Neural crest cell (in vitro differentiated cells): Measurements from ENCODE around the gene PADI3. TPM values are rescaled to one million over a fixed set of nuclear protein-coding genes. Genes with fewer than 3 reads are reported as not detected.

Experiments
- DNase-seq: peaks from one replicate; pipeline ENCODE4 v3.0.0; 2021; ENCODE audit warnings: low read depth, mixed read lengths, low spot score
- H3K27ac Mint-ChIP-seq: one replicate; pipeline ENCODE4 v1.8.0; 2021; ENCODE audit warnings: mild to moderate bottlenecking, mixed read lengths; ENCODE audit not compliant: unreplicated experiment
- H3K27me3 Mint-ChIP-seq: 2 replicates; pipeline ENCODE4 v1.8.0; 2021; ENCODE audit warnings: low read depth, mild to moderate bottlenecking, mixed read lengths
- H3K36me3 Mint-ChIP-seq: 2 replicates; pipeline ENCODE4 v1.8.0; 2021; ENCODE audit warnings: low read depth, mild to moderate bottlenecking, mixed read lengths
- H3K4me1 Mint-ChIP-seq: 2 replicates; pipeline ENCODE4 v1.8.0; 2021; ENCODE audit warnings: mixed read lengths
- H3K4me3 Mint-ChIP-seq: one replicate; pipeline ENCODE4 v1.8.0; 2021; ENCODE audit warnings: mild to moderate bottlenecking, mixed read lengths
- H3K9me3 Mint-ChIP-seq: 2 replicates; pipeline ENCODE4 v1.8.0; 2021; ENCODE audit warnings: mixed read lengths
- CTCF ChIP-seq: fragments of 200-600 bp; sonication (generic); conservative IDR thresholded peaks from 2 replicates; pipeline ENCODE4 v1.5.0; 2021; ENCODE audit warnings: antibody characterized with exemption, mild to moderate bottlenecking
- total RNA-seq: library from RNA; stranded (reverse); gene quantifications from 2 replicates; pipeline ENCODE4 v1.2.1, GENCODE V29; 2021

PADI3 gene
- total RNA-seq, 1 donor from 2014 or later: not detected

- H3K27me3 Mint-ChIP-seq: peaks cover 3% of the 10 kb centered on the region
- H3K36me3 Mint-ChIP-seq: no peaks in the 10 kb centered on the region
- no peaks in the 10 kb centered on the region for H3K9me3 Mint-ChIP-seq
- peaks cover 19% of the 10 kb centered on the region for H3K4me1 Mint-ChIP-seq
- no peak overlapping the region for H3K4me3 Mint-ChIP-seq
- DNase-seq: peak; percentile 29
- H3K27ac Mint-ChIP-seq: peak overlapping the region; percentile 52
- no peak for TF ChIP-seq CTCF
Observed at GRCh38 chr1:17244821-17245740, 3.8 kb upstream of the PADI3 start.

- TF ChIP-seq CTCF: no peak
- Mint-ChIP-seq H3K36me3 (no peaks in the 10 kb centered on the region), H3K4me1 (peaks cover 19% of the 10 kb centered on the region), H3K27me3 (peaks cover 3% of the 10 kb centered on the region), H3K27ac (peak overlapping the region; percentile 57), H3K9me3 (no peaks in the 10 kb centered on the region), H3K4me3 (no peak overlapping the region)
- DNase-seq: no peak
Observed at GRCh38 chr1:17245816-17246325, 3.0 kb upstream of the PADI3 start.

GRCh38 chr1:17246971-17247370 is 1.9 kb upstream of the PADI3 start:
- no peak for TF ChIP-seq CTCF
- H3K9me3 Mint-ChIP-seq: no peaks in the 10 kb centered on the region
- no peaks in the 10 kb centered on the region for H3K36me3 Mint-ChIP-seq
- no peak for DNase-seq
- H3K4me3 Mint-ChIP-seq: no peak overlapping the region
- H3K27me3 Mint-ChIP-seq: no peaks in the 10 kb centered on the region
- no peak overlapping the region for H3K27ac Mint-ChIP-seq
- peaks cover 19% of the 10 kb centered on the region for H3K4me1 Mint-ChIP-seq

- Mint-ChIP-seq H3K27ac (no peak overlapping the region), H3K4me3 (no peak overlapping the region), H3K36me3 (no peaks in the 10 kb centered on the region), H3K9me3 (no peaks in the 10 kb centered on the region), H3K4me1 (peaks cover 7% of the 10 kb centered on the region), H3K27me3 (no peaks in the 10 kb centered on the region)
- no peak for DNase-seq
- no peak for TF ChIP-seq CTCF
Observed at GRCh38 chr1:17250601-17251000, 1.7 kb downstream of the PADI3 start.

GRCh38 chr1:17251246-17251645 is 2.3 kb downstream of the PADI3 start:
- Mint-ChIP-seq H3K4me1 (peaks cover under 1% of the 10 kb centered on the region), H3K9me3 (no peaks in the 10 kb centered on the region)

More at GRCh38 chr1:17251246-17251645, 2.3 kb downstream of the PADI3 start:
- TF ChIP-seq CTCF: no peak
- no peaks in the 10 kb centered on the region for H3K27me3 Mint-ChIP-seq
- H3K36me3 Mint-ChIP-seq: no peaks in the 10 kb centered on the region
- no peak for DNase-seq
- H3K27ac Mint-ChIP-seq: no peak overlapping the region
- no peak overlapping the region for H3K4me3 Mint-ChIP-seq
